HL-60 (cell line): ENCODE results near the gene RAPGEF4.

Experiments
- DNase-seq, 2 experiments: peaks; one replicate each; pipeline ENCODE4 v3.0.0-alpha.2; 2010 to 2020; ENCODE audit warnings: low read depth in 1 of 2, low spot score in 1 of 2
- H3K27ac ChIP-seq: fragments of 250-450 bp; sonication (Bioruptor Pico); replicated peaks from 2 replicates; pipeline ENCODE4 v1.5.1; 2020; ENCODE audit warnings: mild to moderate bottlenecking, moderate library complexity
- H3K27me3 ChIP-seq: fragments of 250-450 bp; sonication (Bioruptor Pico); 2 replicates; pipeline ENCODE4 v1.5.1; 2021; ENCODE audit warnings: mild to moderate bottlenecking, moderate library complexity; ENCODE audit not compliant: insufficient read depth, poor library complexity, severe bottlenecking
- H3K4me3 ChIP-seq: replicated peaks from 2 replicates; pipeline ENCODE4 v1.5.1; 2011; ENCODE audit warnings: mild to moderate bottlenecking, control low read depth, low read length; ENCODE audit not compliant: insufficient read depth
- GABPA ChIP-seq: IDR thresholded peaks from 2 replicates; pipeline ENCODE4 v1.6.1; 2012; ENCODE audit warnings: low read depth
- POLR2AphosphoS5 ChIP-seq: IDR thresholded peaks from 2 replicates; pipeline ENCODE4 v1.6.1; 2012; ENCODE audit warnings: low read depth
- REST ChIP-seq: IDR thresholded peaks from 2 replicates; pipeline ENCODE4 v1.6.1; 2012; ENCODE audit warnings: low read depth; ENCODE audit not compliant: insufficient replicate concordance
- SPI1 ChIP-seq: IDR thresholded peaks from 2 replicates; pipeline ENCODE4 v1.6.1; 2012; ENCODE audit warnings: low read depth, mild to moderate bottlenecking, borderline replicate concordance
- TF ChIP-seq, protein P1 (sequence below): IDR thresholded peaks from one replicate; pipeline ENCODE4 v1.5.1; 2011; ENCODE audit warnings: low read length, control low read depth, inconsistent platforms; ENCODE audit not compliant: insufficient read depth

RAPGEF4 gene

GRCh38 chr2:173021939-173022371, 286.3 kb downstream of the RAPGEF4 start:
- H3K27ac ChIP-seq: no peak overlapping the region
- no peak for TF ChIP-seq GABPA
- TF ChIP-seq, protein P1, sequence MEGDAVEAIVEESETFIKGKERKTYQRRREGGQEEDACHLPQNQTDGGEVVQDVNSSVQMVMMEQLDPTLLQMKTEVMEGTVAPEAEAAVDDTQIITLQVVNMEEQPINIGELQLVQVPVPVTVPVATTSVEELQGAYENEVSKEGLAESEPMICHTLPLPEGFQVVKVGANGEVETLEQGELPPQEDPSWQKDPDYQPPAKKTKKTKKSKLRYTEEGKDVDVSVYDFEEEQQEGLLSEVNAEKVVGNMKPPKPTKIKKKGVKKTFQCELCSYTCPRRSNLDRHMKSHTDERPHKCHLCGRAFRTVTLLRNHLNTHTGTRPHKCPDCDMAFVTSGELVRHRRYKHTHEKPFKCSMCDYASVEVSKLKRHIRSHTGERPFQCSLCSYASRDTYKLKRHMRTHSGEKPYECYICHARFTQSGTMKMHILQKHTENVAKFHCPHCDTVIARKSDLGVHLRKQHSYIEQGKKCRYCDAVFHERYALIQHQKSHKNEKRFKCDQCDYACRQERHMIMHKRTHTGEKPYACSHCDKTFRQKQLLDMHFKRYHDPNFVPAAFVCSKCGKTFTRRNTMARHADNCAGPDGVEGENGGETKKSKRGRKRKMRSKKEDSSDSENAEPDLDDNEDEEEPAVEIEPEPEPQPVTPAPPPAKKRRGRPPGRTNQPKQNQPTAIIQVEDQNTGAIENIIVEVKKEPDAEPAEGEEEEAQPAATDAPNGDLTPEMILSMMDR: peak; percentile 2
- H3K27me3 ChIP-seq: no peaks in the 10 kb centered on the region
- H3K4me3 ChIP-seq: no peak overlapping the region
- no peak for DNase-seq

DNA sequence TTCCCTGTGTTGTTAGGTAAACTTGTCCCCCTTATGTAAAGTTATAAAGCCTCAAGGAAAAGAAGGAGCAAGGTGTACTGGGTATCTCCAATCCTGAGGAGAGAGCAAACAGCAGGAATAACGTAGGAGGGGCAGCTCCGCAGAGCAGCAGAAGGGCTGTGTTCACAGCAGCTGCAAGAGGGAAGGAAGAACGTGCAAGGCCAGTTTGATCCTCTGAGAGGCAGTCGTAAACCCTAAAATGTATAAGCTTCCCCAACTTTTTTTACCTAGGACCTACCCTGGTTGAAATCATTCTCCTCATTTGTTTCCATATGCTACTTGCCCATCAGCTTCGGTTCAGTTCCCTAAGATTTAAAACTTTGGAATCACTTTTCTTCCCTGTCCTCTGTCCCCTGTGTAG, 288.1 kb downstream of the RAPGEF4 start:
- H3K27me3 ChIP-seq: no peaks in the 10 kb centered on the region
- no peak for DNase-seq
- no peak overlapping the region for H3K27ac ChIP-seq
- no peak for TF ChIP-seq REST
- TF ChIP-seq SPI1: no peak
- TF ChIP-seq POLR2AphosphoS5: no peak
- no peak for TF ChIP-seq GABPA
- no peak overlapping the region for H3K4me3 ChIP-seq

GRCh38 chr2:173026479-173026878, 290.8 kb downstream of the RAPGEF4 start:
- no peak overlapping the region for H3K4me3 ChIP-seq
- DNase-seq: no peak
- no peaks in the 10 kb centered on the region for H3K27me3 ChIP-seq
- no peak overlapping the region for H3K27ac ChIP-seq
- no peak for TF ChIP-seq POLR2AphosphoS5
- TF ChIP-seq GABPA: no peak
- TF ChIP-seq SPI1: no peak
- TF ChIP-seq REST: no peak
- TF ChIP-seq, protein P1: no peak

GRCh38 chr2:173027181-173028128, 291.8 kb downstream of the RAPGEF4 start:
- DNase-seq: peak; percentile 74 to 82
- Histone ChIP-seq H3K27me3 (no peaks in the 10 kb centered on the region), H3K27ac (no peak overlapping the region), H3K4me3 (no peak overlapping the region)
- TF ChIP-seq REST (no peak), SPI1 (no peak), POLR2AphosphoS5 (no peak), GABPA (no peak)
- TF ChIP-seq, protein P1: peak; percentile 88
